ENCODE measurements around the gene USB1.

Gene USB1

DNA sequence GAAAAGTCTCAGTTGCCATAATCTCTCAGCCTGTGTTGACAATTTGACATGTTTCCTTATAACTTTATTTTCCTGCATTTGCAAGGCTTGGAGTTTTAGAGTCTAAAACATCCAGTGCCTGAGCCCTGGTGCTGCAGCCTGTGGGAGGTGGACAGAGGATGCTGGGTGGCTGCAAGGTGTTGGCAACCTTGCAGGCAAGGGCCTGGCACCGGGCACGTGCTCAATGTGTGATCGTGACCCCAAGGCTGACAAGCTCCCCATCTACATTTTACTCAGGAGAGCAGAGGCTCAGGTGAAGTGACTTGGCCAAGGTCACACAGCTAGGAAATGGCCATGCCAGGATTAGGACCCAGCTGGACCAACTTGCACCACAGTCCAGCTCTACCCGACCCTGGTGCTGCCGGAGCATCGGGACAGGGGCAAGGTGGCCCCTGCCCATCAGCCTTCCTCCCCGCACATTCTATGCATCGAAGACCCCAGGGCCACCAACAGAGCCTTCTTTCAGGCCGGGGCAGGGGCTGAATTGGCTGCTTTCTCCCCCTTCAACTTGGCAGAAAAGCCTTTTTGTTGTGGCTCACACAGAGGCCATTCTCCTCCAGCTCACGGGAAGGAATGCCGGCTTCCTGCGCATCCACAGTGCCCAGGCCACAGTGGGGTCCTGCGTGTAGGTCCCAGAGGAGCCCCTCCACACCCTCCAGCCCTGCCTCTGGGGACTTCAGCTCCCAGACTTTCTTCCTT, 47.5 kb downstream of the USB1 start:
- no peaks in the 10 kb centered on the region for H3K36me3 Mint-ChIP-seq (ENCODE audit: low read depth)
- H3K9me3 Mint-ChIP-seq: no peaks in the 10 kb centered on the region
- no peak overlapping the region for H3K4me3 Mint-ChIP-seq
- no peaks in the 10 kb centered on the region for H3K4me1 Mint-ChIP-seq (ENCODE audit: low read depth)
- no peaks in the 10 kb centered on the region for H3K27me3 Mint-ChIP-seq (ENCODE audit: low read depth)
- H3K27ac Mint-ChIP-seq: no peak overlapping the region

DNA sequence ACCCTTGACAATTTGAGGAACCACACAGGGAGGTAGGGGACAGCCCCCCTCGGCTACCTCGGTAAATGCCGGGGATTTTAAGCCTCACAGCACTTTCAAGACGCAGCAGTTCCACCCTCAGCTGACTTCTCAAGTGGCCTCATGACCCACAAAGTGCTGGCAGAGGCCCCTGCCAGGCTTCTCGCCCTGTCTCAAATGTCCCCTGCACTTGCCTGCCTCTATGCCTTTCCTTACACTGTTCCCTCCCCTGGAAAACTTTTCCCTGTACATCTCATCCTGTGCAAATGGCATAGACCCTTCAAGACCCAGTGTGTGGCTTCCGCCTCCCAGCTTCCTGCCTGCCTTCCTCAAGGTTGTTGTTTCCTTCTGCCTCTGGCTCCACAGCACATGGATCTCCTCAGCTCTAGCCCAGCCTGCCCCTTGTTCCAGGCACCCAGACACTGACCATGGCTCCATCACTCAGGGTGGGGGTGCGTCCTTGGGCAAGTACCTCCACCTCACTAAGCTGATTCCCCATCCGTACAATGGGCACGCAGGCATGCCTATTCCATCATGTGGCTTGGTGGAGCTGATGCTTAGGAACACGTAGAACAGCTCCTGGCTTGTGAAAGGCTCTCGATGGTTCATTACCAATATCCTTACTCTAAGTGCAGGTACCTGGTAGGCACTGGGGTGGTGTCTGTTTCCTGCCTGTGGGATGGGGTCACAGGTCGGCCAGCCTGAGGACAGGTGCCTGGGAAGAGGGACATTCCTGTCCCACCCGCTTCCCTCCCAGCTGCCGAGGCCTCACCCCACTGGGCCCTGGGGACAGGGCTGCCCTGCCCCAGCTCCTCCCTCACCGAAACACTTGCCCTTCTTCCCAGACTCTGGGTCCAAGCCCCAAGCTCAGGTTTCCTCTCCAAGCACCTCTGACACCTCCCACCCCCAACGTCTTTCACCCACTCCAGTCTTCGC, 48.3 kb downstream of the USB1 start:
- no peaks in the 10 kb centered on the region for H3K27me3 Mint-ChIP-seq (ENCODE audit: low read depth)
- no peaks in the 10 kb centered on the region for H3K36me3 Mint-ChIP-seq (ENCODE audit: low read depth)
- H3K4me3 Mint-ChIP-seq: no peak overlapping the region

DNA sequence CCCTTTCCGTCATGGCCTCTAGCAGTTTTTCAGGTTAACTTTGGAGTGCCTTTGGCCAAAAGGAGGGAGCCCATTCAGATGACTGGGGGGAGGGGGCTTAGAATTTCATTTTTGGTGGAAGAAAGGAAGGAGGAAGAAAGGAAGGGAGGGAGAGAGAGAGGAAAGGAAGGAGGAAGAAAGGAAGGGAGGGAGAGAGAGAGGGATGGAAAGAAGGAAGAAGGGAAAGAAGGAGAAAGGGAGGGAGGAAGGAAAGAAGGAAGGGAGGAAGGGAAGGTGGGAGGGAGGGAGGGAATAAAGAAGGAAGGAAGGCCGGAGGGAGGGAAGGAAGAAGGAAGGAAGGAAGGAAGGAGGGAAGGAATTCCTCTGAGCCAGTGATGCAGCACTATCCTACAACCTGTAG, 50.1 kb downstream of the USB1 start:
- no peaks in the 10 kb centered on the region for H3K36me3 Mint-ChIP-seq (ENCODE audit: low read depth)
- peaks cover 4% of the 10 kb centered on the region for H3K4me1 Mint-ChIP-seq (ENCODE audit: low read depth)
- H3K27me3 Mint-ChIP-seq (ENCODE audit: low read depth): no peaks in the 10 kb centered on the region
- no peaks in the 10 kb centered on the region for H3K9me3 Mint-ChIP-seq
- H3K4me3 Mint-ChIP-seq: no peak overlapping the region
- H3K27ac Mint-ChIP-seq: peak overlapping the region; percentile 20

More for the DNA sequence above, 48.3 kb downstream of the USB1 start:
- Mint-ChIP-seq H3K9me3 (no peaks in the 10 kb centered on the region), H3K27ac (no peak overlapping the region), H3K4me1 (ENCODE audit: low read depth) (peaks cover 4% of the 10 kb centered on the region)

- no peak overlapping the region for H3K27ac Mint-ChIP-seq
- H3K27me3 Mint-ChIP-seq (ENCODE audit: low read depth): no peaks in the 10 kb centered on the region
- H3K4me3 Mint-ChIP-seq: no peak overlapping the region
- no peaks in the 10 kb centered on the region for H3K36me3 Mint-ChIP-seq (ENCODE audit: low read depth)
- H3K4me1 Mint-ChIP-seq (ENCODE audit: low read depth): peaks cover 4% of the 10 kb centered on the region
- H3K9me3 Mint-ChIP-seq: no peaks in the 10 kb centered on the region
These were observed 50.8 kb downstream of the USB1 start for GRCh38 chr16:58051821-58052603.

GRCh38 chr16:58053682-58054005, 52.4 kb downstream of the USB1 start:
- Mint-ChIP-seq H3K27ac (no peak overlapping the region), H3K4me1 (ENCODE audit: low read depth) (peaks cover 4% of the 10 kb centered on the region), H3K9me3 (no peaks in the 10 kb centered on the region), H3K27me3 (ENCODE audit: low read depth) (no peaks in the 10 kb centered on the region), H3K36me3 (ENCODE audit: low read depth) (no peaks in the 10 kb centered on the region), H3K4me3 (no peak overlapping the region)

- Mint-ChIP-seq H3K4me1 (ENCODE audit: low read depth) (peaks cover 4% of the 10 kb centered on the region), H3K27me3 (ENCODE audit: low read depth) (no peaks in the 10 kb centered on the region), H3K4me3 (no peak overlapping the region), H3K27ac (no peak overlapping the region), H3K36me3 (ENCODE audit: low read depth) (no peaks in the 10 kb centered on the region), H3K9me3 (no peaks in the 10 kb centered on the region)
These were observed 53.1 kb downstream of the USB1 start for GRCh38 chr16:58054289-58054688.

GRCh38 chr16:58056580-58056979, 55.4 kb downstream of the USB1 start:
- no peak overlapping the region for H3K27ac Mint-ChIP-seq
- H3K4me3 Mint-ChIP-seq: no peak overlapping the region
- no peaks in the 10 kb centered on the region for H3K36me3 Mint-ChIP-seq (ENCODE audit: low read depth)
- no peaks in the 10 kb centered on the region for H3K27me3 Mint-ChIP-seq (ENCODE audit: low read depth)
- no peaks in the 10 kb centered on the region for H3K9me3 Mint-ChIP-seq
- H3K4me1 Mint-ChIP-seq (ENCODE audit: low read depth): peaks cover 4% of the 10 kb centered on the region

GRCh38 chr16:58057121-58057520, 55.9 kb downstream of the USB1 start:
- Mint-ChIP-seq H3K4me1 (ENCODE audit: low read depth) (peaks cover 4% of the 10 kb centered on the region), H3K4me3 (no peak overlapping the region), H3K36me3 (ENCODE audit: low read depth) (no peaks in the 10 kb centered on the region), H3K27me3 (ENCODE audit: low read depth) (no peaks in the 10 kb centered on the region), H3K9me3 (no peaks in the 10 kb centered on the region), H3K27ac (no peak overlapping the region)

- no peaks in the 10 kb centered on the region for H3K9me3 Mint-ChIP-seq
- no peaks in the 10 kb centered on the region for H3K36me3 Mint-ChIP-seq (ENCODE audit: low read depth)
- no peaks in the 10 kb centered on the region for H3K27me3 Mint-ChIP-seq (ENCODE audit: low read depth)
- no peak overlapping the region for H3K4me3 Mint-ChIP-seq
- H3K27ac Mint-ChIP-seq: no peak overlapping the region
- H3K4me1 Mint-ChIP-seq (ENCODE audit: low read depth): peaks cover 4% of the 10 kb centered on the region
These were observed 56.6 kb downstream of the USB1 start for GRCh38 chr16:58057784-58058183.

GRCh38 chr16:58062821-58063220, 61.6 kb downstream of the USB1 start:
- Mint-ChIP-seq H3K4me3 (no peak overlapping the region), H3K4me1 (ENCODE audit: low read depth) (no peaks in the 10 kb centered on the region), H3K36me3 (ENCODE audit: low read depth) (no peaks in the 10 kb centered on the region), H3K9me3 (no peaks in the 10 kb centered on the region), H3K27me3 (ENCODE audit: low read depth) (no peaks in the 10 kb centered on the region), H3K27ac (no peak overlapping the region)

- no peaks in the 10 kb centered on the region for H3K9me3 Mint-ChIP-seq
- H3K27ac Mint-ChIP-seq: no peak overlapping the region
- H3K4me1 Mint-ChIP-seq (ENCODE audit: low read depth): no peaks in the 10 kb centered on the region
- no peak overlapping the region for H3K4me3 Mint-ChIP-seq
- no peaks in the 10 kb centered on the region for H3K36me3 Mint-ChIP-seq (ENCODE audit: low read depth)
- H3K27me3 Mint-ChIP-seq (ENCODE audit: low read depth): no peaks in the 10 kb centered on the region
These were observed 62.3 kb downstream of the USB1 start for GRCh38 chr16:58063377-58064076.

- Mint-ChIP-seq H3K27me3 (ENCODE audit: low read depth) (no peaks in the 10 kb centered on the region), H3K9me3 (peaks cover 5% of the 10 kb centered on the region), H3K27ac (no peak overlapping the region), H3K4me3 (no peak overlapping the region), H3K4me1 (ENCODE audit: low read depth) (no peaks in the 10 kb centered on the region), H3K36me3 (ENCODE audit: low read depth) (no peaks in the 10 kb centered on the region)
These were observed 69.4 kb downstream of the USB1 start for GRCh38 chr16:58070585-58070984.

Measured in T-helper 1 cell treated with Interleukin-12 subunit alpha and Interleukin-12 subunit beta and Interleukin-4 antibody, amounts not matched to agents 30 μg/mL and 1 μg/mL, for 36 hours (primary cell).